RPMI8226 (cell line): ENCODE measurements around the gene RAB13.
"Not testable (repeated sequence)": the region's sequence is repeated elsewhere in the genome, so short reads cannot be mapped to it uniquely, and the experiment has no call there.

Experiments
- DNase-seq: peaks from one replicate; pipeline ENCODE4 v3.0.0-alpha.2; 2015

Gene RAB13

DNA sequence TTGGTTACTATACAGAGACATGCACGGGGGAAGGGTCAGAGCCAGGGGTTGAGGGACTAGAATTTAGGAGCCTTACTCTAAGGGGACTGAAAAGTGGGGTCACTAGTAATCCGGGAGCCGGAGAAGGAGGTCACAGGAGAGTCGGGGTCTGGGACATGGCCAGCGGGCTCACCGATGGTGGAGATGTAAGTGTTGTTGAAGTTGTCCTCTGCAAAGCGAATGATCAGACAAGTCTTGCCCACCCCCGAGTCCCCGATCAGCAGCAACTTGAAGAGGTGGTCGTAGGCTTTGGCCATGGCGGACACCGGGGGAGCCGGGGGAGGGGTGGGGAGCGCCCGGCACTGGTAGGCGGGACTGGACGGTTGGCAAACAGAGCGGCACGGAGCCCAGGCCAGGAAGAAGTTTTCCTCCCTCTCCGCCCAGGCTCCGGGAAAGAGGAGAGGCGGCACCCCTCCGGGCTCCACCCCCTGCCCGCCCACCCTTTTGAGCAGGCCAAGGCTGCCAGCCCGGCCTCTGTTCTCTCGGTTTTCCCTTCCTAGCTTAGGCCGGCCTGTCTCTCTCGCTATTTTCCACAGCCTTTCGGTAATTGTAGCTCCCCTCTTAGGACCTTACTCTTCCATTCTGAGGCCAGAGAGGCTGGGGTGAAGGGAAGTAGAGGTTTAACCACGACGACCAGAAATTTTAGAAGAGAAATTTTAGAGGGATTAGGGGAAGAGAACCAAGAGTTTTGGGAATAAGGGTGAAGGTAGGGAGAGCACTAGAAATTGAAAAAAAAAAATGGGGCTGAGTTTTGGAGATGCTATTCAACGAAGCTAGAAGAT, at the start of gene RAB13:
Gene RAB13, minus strand, starts transcription at position 399 of the 821 bp plus-strand sequence. Its CDS starts 103 bp downstream, at position 296.
- DNase-seq = no peak

DNA sequence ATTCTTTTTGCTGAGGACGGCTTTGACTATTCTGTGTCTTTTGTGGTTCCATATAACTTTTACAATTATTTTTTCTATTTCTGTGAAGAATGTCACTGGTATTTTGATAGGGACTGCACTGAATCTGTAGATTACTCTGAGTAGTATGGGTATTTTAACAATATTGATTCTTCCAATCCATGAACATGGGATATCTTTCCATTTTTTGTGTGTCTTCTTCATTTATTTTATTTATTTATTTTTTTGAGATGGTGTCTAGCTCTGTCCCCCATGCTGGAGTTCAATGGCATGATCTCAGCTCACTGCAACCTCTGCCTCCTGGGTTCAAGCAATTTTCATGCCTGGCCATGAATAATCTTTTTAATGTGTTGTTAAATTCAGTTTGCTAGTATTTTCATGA, 47.6 kb upstream of the RAB13 start:
- DNase-seq = not testable (repeated sequence)

DNA sequence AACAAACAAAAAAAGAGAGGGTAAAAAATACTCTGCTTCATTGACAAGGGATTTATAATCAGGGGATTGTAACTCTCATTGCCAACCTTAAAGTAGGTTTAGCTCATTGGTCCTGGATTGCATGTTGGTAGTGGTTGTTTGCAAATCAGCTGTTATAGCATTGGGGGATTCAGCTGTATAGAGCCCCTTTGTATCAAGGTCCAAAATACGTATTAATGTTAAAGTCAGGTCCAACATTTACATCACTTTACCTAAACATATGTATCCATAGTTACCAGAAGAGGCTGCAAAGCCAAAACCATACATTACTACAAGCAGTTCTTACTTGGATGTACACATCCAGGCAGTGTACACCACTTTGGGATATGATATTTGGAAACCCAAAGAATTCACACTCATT, 33.8 kb upstream of the RAB13 start:
- no peak for DNase-seq

DNA sequence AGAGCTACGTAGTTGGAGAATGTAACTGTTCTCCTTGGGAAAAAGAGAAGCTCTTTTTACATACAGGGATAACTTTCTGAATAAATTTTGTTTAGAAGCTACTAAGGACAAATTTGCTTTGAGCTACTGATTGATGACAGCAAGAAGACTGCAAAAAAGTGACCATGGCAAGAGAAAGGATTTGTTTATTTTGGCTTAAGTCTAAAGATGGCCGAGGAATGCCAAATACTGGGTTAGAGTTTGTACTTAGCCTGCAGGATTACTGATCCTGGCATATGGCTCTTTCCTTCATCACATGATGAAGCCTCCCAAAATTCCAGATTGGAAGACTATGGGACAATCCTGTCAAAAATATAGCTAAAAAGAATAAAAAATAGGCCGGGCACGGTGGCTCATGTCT, 33.1 kb upstream of the RAB13 start:
- DNase-seq = no peak

DNA sequence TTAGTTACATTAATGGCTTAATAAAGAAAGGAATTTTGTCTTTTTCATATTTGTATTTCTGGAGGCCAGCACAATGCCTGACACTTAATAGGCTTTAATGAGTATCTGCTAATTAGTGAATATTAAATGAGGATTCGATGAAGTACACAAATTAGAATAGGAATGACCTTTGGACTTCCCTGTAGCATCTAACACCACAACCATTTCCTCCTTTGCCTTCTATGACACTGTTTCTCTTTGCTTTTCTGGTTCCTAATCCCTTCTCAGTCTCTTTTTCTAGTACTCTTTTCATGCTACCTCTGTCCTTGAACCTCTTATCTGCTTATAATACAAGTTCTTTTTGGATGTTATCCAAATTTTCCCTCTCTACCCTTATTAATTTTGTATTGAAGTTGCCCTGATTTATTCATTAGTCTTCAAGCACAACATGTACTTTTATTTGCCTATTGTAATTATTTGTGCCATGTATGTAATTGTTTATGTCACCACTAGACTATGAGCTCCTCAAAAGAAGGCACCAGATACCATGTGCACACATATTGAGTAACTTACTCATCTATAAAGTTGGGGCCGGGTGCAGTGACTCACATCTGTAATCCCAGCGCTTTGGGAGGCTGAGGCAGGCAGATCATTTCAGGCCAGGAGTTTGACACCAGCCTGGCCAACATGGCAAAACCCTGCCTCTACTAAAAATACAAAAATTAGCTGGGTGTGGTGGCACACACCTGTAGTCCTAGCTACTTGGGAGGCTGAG, 28.2 kb upstream of the RAB13 start:
- DNase-seq = no peak

DNA sequence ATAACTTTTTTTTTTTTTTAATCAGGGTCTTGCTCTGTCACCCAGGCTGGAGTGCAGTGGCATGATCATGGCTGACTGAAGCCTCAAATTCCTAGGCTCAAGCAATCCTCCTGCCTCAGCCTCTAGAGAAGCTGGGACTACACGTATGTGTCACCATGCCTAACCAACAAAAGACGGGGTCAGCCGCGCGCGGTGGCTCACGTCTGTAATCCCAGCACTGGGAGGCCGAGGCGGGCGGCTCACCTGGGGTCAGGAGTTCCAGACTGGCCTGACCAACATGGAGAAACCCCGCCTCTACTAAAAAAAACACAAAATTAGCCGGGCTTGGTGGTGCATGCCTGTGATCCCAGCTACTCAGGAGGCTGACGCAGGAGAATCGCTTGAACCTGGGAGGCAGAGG, 26.4 kb upstream of the RAB13 start:
- not testable (repeated sequence) for DNase-seq

DNA sequence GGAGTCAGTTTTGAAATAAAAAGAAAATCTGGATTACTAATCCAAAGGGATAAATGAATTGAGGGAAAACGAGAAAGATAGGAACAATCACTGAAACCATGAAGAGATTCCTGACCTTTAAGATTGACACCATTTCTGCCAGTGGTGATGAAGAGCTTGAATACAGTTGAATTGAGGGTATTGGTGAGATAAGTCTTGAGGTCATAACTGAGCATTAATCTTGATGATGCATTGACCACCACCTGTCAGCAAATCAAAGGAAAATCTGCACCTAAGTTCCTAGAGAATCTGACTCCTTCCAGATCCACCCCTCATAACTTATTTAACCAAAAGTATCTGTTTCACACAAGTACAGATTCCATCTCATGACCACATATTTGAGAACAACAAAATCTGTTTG, 26.0 kb upstream of the RAB13 start:
- DNase-seq = no peak

DNA sequence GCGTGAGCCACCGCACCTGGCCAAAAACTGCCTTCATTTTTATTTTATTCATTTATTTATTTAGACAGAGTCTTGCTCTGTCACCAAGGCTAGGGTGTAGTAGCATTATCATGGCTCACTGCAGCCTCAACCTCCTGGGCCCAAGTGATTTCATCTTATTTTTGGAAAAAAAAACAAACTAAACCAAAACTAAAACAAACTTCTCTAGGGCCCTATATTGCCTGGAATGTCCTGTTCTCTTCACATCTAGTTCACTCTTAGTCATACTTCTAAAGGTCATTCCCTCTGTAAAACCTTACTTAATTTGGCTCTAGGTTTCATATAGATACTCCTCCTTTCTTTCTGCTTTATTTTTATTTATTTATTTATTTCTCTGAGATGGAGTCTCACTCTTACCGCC, 20.0 kb upstream of the RAB13 start:
- DNase-seq = no peak

DNA sequence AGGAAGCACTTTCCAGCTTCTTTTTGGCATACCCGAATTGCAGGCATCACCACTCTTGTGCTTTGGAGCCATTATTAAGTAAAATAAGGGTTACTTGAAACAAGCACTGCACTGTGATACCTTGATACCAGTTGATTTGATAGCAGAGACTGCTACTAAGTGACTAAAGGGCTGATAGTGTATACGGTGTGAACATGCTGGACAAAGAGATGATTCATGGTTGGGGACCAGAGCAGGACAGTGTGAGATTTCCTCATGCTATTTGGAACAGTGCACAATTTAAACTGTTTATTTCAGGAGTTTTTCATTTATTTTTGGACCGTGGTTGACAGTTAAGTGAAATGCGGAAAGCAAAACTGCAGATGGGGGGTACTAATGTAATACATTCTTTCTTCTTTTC, 14.3 kb upstream of the RAB13 start:
- no peak for DNase-seq

DNA sequence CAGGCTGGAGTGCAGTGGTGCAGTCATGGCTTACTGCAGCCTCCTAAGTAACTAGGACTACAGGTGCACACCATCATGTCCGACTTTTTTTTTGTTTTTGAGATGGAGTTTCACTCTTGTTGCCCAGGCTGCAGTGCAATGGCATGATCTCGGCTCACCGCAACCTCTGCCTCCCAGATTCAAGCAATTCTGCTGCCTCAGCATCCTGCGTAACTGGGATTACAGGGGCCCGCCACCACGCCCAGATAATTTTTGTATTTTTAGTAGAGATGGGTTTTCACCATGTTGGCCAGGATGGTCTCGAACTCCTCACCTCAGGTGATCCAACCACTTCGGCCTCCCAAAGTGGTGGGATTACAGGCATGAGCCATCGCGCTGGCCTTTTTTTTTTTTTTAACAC, 10.7 kb upstream of the RAB13 start:
- DNase-seq = not testable (repeated sequence)

DNA sequence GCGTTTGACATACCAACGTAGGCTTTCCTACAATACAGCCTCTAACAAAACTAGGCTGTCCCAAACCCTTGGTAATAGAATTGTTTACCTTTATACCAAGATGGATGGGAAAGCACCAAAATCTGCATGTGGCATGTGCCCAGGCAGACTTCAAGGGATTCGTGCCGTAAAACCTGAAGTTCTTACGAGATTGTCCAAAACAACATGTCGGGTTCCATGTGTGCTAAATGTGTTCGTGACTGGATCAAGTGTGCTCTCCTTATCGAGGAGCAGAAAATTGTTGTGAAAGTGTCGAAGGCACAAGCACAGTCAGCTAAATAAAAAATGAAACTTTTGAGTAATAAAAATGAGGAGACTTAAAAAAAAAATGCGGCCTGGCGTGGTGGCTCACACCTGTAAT, 9.5 kb upstream of the RAB13 start:
- no peak for DNase-seq

DNA sequence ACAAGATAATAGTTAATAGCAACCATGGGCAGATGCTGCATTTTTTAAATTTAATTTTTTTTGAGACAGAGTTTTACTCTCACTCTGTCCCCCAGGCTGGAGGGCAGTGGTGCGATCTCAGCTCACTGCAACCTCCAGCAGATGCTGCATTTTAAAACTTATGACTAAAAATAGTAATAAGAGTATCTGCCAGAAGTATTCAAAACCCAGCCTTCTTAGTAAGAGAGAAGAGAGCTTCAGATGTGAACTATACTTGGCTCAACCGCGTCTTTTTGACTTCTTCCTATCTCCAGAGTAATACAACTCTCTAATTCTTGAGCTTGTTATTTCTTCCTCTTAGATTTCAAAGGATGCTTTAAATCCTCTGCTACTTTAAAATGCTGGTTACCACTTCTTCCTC, 9.1 kb upstream of the RAB13 start:
- no peak for DNase-seq

DNA sequence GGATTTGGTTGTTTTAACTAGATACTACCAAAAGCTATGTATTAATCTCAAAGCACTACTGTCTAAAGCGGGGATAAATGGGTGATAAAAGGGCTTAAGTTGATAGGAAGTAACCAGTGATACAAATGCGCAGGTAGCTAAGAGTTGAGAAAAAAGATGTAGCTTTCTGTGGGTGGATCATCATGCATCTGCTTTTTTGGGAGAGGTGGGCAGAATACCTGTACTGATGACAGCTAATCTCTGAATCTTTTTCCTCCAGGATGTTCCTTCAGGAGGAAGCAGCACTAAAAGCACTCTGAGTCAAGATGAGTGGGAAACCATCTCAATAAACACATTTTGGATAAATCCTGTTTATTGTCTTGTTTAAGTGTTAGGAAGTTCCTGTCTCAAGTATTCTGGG, 5.7 kb upstream of the RAB13 start:
- no peak for DNase-seq

DNA sequence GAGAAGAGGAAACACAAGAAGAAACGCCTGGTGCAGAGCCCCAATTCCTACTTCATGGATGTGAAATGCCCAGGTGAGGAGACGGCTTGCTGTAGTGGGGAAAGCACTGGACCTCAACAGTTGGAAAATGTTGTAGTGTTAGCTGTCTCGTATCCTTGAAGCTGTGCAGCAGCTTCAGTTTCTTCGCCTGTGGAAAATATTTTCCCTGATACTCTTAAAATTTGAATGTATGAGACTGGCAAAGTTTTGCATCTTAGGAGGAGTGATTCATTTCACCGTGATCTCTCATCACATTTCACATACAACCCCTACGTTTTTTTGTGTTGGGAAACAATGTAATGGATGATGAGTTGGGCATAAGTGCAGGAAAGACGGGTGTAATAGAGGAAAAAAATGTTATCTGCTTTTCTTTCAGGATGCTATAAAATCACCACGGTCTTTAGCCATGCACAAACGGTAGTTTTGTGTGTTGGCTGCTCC, 5.1 kb upstream of the RAB13 start:
- no peak for DNase-seq

DNA sequence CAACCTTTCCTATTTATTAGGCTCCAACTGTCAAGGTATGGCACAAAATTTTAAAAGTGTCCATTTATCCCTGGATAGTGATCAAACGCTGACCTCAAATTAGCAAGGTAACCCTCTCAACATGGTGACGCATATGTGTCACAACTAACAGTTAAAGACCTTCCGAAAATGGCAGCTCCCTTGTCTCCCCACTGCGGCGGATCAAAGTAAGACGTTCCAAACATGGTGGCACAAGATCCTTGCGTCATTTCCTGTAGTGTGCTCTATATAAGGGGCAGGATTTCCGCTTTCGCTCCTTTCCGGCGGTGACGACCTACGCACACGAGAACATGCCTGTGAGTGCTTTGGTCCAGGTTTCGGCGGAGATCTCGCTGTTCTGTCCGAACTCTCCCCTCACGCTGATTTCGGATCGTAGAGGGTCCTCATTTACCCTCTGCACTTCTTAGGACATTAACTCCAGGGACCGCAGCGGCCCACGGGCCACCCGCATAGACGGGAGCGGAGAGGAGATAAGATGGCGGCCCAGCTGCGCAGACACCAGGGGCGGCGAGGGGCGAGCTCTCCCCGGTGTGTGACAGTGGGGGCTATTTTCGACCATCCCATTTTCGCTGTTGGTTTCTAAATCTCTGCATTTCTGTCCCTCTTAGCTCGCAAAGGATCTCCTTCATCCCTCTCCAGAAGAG, 4.5 kb upstream of the RAB13 start, which contains the start of gene RPS27:
Gene RPS27, plus strand, starts transcription at position 295 of the 683 bp plus-strand sequence. Its CDS starts 35 bp downstream, at position 330.
- DNase-seq = peak; percentile 99

DNA sequence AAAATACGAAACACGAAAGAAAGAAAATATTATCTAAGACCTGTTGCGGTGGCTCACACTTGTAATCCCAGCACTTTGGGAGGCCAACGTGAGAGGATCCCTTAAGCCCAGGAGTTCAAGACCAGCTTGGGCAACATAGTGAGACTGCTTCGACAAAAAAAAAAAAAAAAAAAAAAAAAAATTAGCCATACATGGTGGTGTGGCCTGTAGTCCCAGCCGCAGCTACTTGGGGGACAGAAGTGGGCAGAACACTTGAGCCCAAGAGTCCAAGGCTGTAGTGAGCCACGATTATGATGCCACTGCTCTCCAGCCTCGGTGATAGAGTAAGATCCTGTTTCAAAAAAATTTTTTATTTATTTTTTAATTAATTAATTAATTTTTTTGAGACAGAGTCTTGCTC, 1.5 kb upstream of the RAB13 start:
- DNase-seq = no peak

DNA sequence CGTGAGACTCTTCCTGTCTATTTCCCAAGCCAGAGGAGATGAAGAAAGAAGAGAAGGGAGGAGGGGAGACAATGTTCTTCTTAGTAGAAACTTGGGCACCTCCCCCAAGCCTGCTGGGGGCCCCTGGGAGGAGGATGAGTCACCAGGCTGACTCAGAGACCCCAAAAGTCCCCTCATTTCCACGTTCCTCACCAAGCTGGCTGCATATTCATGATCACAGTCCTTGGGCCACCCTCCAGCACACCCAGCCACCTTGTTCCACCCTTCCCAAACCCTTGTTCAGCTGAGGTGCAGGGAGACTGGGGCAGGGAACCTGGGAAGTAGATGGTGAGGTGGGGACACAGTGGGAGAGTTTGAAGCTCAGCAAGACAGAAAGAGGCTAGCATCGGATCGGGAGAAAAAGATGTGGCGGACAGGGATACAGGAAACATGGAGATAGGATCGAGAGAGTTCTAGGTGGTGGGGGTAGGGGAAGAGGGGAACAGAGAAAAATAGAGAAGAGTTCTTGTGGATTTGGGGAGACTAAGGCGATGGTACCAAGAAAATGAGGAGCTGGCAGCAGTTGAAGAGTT, 712 bp downstream of the RAB13 start:
- no peak for DNase-seq

DNA sequence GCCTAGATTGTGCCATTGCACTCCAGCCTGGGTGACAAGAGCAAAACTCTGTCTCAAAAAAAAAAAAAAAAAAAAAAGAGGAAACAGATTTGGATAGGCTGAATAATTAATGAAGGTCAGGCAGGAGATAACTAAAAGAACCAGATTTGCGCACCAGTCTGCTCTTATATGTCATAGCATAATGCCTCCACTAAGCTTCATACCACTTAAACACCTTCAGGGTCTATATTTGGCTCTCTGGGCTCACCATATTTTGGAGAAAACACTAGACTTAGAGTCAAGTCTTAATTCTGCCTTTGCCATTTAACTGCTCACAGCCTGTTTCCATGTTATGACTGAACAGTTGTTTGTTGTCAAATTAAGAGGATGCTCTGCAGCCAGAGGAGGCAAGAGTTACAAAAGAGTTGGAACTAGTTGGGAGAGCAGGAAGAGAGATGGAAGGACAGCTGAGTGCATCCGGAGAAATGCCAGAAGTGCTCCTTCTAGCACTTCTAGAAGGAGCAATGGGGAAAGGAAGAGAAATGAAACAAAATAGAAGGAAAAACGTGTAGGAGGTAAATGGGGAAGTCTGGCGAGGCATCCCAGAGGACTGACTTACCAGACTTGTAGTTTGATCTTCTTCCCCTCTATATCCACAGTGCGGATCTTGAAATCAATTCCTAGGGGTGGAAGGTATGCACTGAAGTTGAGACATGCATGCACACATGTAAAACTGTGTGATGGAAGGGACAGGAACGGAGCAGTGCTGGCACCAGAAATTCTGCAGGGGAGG, 1.8 kb downstream of the RAB13 start:
- no peak for DNase-seq

DNA sequence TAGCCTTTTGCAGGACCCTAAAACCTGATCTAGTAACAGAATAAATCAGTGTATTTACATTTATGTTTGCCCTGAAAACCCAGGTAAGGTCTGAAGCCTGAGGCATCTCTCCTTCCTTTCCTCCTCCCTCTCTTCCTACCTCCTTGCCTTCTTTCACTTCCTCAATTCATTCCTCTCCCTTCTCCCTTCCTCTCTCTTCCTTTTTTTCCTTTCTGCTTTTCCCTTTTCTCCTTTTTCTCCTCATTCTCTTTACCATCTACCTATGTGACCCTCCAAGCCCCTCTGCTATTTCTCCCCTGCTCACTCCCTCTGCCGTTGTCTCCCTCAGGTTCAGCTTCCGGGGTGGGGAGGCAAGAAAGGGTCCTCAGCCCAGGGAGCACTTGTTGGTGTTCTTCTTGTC, 4.4 kb downstream of the RAB13 start:
- not testable (repeated sequence) for DNase-seq

DNA sequence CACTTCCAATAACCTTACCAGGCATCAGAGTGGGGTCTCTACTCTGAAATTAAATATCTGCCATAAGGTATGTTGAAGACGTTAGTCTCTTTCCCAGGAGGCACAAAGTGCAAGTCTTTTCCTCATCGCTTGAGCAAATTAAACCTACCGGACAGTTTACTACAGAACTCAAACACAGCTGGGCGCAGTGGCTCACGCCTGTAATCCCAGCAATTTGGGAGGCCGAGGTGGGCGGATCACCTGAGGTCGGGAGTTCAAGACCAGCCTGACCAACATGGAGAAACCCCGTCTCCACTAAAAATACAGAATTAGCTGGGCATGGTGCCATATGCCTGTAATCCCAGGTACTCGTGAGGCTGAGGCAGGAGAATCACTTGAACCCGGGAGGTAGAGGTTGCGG, 7.0 kb downstream of the RAB13 start:
- DNase-seq = not testable (repeated sequence)

DNA sequence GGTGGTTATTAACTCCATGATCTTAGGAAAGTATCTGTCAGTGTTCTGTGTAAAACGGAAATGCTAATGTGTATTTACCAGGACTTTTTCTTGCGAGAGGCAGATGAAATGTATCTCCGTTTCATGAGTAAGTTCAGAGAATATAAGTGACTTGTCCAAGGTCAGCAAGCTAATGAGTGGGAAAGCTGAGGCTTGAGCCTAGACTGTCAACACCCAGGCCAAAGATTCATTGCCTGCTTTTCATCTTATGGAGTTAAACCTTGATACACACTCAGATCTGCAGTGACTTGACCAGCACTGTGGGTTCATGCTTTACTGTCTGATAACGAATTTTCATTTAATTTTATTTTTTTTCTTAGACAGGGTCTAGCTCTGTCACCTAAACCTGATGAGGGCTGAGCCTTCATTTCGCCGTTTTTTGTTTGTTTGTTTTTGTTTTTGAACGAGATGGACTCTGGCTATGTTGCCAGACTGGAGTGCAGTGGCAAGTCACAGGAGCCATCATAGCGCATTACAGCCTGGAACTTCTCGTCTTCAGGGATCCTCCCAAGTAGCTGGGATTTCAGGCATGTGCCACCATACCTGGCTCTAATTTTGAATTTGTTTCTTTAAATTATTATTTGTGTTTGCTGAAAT, 7.7 kb downstream of the RAB13 start:
- no peak for DNase-seq
